ENCODE data around the gene RINL.

GRCh38 chr19:38846097-38846496, 32.0 kb downstream of the RINL start:
- TF ChIP-seq POLR2A (IDR thresholded peaks at IDR 0.05) = no peak
- TF ChIP-seq CTCF (IDR thresholded peaks at IDR 0.05) = no peak

All from lower leg skin (tissue), 3 donors.